Measurements from ENCODE around the gene ACOX3.
A peak's percentile ranks its signal among the peaks of the same experiment; 100 is the strongest.

The ACOX3 gene

DNA sequence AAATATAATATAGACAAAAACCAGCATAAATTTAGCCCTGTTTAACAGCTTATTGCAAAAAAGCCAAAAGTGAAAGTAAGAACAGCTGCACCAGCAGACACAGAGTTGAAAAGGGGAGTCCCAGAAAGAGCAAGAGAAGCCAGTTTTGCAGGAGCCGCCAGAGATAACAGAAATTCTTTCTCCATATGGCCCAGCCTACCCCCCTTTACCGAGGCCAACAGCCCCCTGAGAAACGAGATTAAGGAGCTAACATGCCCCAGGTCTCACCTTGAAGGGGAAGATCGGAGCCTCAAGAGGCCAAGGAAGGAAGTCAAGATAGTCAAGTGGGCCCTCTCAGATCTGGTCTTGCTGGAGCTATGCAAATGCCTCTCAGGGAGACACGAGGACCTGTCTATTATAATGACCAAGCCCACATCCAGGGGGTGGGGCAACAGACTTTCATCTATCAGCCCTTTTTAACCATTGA is 4.8 kb downstream of the ACOX3 start:
- TF ChIP-seq, protein P1, sequence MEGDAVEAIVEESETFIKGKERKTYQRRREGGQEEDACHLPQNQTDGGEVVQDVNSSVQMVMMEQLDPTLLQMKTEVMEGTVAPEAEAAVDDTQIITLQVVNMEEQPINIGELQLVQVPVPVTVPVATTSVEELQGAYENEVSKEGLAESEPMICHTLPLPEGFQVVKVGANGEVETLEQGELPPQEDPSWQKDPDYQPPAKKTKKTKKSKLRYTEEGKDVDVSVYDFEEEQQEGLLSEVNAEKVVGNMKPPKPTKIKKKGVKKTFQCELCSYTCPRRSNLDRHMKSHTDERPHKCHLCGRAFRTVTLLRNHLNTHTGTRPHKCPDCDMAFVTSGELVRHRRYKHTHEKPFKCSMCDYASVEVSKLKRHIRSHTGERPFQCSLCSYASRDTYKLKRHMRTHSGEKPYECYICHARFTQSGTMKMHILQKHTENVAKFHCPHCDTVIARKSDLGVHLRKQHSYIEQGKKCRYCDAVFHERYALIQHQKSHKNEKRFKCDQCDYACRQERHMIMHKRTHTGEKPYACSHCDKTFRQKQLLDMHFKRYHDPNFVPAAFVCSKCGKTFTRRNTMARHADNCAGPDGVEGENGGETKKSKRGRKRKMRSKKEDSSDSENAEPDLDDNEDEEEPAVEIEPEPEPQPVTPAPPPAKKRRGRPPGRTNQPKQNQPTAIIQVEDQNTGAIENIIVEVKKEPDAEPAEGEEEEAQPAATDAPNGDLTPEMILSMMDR (IDR thresholded peaks at IDR 0.05; ENCODE audit: extremely low read depth, insufficient read depth, missing control alignments) = no peak
- in situ Hi-C loops (cut with MboI; ENCODE audit: low pct_unique_long_range_greater_than_20kb, low sequenced_read_pairs, unreplicated experiment) = no loop called here
- DNase-seq (ENCODE audit: low spot score) = peak; percentile 65

DNA sequence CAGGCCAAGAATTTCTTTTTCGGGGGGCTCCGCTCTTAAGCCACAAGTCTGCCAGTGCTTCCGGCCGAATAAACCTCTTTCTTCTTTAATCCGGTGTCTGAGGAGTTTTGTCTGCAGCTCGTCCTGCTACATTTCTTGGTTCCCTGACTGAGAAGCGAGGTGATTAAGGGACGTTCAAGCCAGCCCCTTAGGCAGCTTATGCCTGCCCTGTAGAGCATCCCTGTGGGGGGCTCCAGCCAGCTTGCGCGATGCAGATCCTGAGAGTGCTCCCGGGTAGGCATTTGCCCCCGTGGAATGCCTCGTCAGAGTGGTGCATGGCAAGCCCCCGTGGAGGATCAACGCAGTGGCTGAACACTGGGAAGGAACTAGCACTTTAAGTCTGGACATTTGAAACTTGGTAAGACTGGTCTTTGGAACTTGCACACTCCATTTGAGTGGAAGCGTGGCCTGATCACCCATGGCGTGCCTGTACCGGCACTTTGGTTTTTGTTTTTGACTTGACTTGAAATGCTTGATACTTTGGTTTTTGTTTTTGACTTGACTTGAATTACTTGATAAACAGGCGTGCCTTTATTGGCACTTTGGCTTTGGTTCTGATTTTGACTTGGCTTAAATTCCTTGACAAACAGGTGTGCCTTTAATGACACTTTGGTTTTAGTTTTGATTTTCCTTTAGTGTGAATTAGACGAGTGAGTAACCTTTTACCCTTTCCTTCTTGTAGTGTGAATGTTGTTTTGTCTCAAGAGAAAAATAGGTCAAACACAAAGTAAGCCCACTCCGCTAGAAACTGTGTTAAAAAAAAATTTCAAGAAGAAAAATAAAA is 6.1 kb downstream of the ACOX3 start:
- TF ChIP-seq, protein P1 (IDR thresholded peaks at IDR 0.05; ENCODE audit: extremely low read depth, insufficient read depth, missing control alignments) = no peak
- no peak for DNase-seq (ENCODE audit: low spot score)
- in situ Hi-C loops (cut with MboI; ENCODE audit: low pct_unique_long_range_greater_than_20kb, low sequenced_read_pairs, unreplicated experiment) = no loop called here

DNA sequence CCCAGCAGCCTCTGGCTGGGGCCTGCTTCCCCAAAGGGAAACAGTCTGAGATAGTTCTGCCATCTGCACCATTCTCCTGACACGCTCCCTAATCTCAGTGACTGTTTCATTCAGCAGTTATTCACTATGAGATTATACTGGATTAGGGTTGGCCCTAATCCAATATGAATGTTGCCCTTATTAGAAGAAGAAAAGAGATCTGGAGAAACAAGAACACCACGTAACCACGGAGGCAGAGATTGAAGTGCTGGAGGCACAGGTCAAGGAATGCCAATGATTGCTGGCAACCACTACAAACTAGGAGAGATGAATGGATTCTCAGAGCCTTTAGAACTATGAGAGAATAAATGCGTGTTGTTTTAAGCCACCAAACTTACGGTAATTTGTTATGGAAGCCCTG is 7.4 kb downstream of the ACOX3 start:
- DNase-seq (ENCODE audit: low spot score) = no peak
- in situ Hi-C loops (cut with MboI; ENCODE audit: low pct_unique_long_range_greater_than_20kb, low sequenced_read_pairs, unreplicated experiment) = no loop called here
- TF ChIP-seq, protein P1 (IDR thresholded peaks at IDR 0.05; ENCODE audit: extremely low read depth, insufficient read depth, missing control alignments) = no peak

DNA sequence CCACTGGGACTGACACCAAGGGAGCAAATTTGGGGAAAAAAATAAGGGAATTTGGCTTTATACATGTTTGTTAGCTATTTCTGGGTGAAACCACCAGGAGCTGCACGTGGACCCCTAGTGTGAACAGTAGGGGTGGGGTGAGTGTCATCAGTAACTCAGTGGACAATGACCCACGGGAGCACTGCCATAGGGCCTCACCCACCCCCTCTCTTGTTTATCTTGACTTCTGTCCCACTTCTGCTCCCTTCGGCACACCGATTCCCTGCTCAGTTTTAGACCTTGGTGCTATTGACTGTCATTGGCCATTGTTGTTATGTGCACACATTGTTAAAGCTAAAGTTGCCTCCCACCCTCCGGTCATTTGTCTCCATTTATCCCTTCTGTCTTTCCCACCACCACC is 9.0 kb downstream of the ACOX3 start:
- TF ChIP-seq, protein P1 (IDR thresholded peaks at IDR 0.05; ENCODE audit: extremely low read depth, insufficient read depth, missing control alignments) = no peak
- DNase-seq (ENCODE audit: low spot score) = no peak
- in situ Hi-C loops (cut with MboI; ENCODE audit: low pct_unique_long_range_greater_than_20kb, low sequenced_read_pairs, unreplicated experiment) = no loop called here

DNA sequence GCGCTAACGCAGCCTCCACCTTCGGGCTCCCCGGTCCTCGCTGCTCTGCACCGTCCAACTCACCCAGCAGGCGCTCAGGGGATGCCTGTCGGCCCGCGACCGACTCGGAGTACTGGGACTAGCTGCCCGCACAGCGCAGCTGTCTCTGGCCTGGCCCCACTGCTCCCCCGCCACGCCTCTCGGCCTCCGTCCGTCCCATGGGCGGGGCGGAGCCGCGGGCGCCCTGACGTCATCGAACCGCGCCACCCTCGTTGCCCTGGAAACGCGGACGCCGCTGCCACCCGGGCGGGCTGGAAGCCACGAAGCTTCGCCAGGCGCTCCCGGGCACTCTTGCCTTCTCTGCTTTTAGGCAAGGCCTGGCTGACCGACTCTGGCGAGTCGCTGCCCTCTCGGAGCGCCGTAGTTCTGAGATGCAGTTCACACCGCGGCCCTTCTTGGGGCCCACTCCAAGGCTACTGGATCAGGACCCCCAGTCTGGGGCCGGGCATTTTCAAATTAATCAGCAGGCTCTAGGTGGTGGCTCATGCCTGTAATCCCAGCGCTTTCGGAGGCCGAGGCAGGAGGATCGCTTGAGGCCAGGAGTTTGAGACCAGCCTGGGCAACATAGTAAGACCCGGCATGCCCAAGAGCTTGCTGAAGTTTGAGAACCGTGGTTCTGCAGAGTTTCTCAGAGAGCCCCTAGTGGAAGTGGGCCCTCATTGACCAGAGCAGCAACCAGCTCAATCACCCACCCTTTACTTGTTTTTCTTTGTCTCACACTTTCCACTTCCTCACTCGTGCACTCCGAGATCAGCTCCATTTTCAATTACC is 12.0 kb downstream of the ACOX3 start:
- TF ChIP-seq, protein P1 (IDR thresholded peaks at IDR 0.05; ENCODE audit: extremely low read depth, insufficient read depth, missing control alignments) = peak; percentile 19
- peak; percentile 94 for DNase-seq (ENCODE audit: low spot score)
- in situ Hi-C loops (cut with MboI; ENCODE audit: low pct_unique_long_range_greater_than_20kb, low sequenced_read_pairs, unreplicated experiment) = no loop called here

DNA sequence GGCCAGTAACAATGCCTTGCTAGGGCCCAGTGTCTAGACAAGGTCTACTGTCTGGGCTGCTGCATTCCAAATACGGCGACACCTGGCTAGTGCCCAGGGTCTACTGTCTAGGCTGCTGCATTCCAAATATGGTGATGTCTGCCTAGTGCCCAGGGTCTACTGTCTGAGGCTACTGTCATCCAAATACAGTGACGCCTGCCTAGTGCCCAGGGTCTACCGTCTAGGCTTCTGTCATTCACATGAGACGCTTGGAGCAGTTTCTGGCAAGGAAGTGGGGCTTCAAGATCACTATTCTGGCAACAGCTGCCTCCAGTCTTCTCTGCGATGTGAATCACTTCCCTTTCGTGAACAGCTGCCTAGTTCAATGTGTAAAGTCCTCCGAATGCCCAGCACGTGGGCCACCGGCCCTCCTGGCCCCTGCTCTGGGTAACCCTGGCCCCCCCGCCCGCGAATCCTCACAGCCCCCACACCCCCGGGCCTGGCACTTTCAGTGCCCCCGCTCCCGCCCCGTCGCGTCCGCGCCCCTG is 12.7 kb downstream of the ACOX3 start:
- in situ Hi-C loops (cut with MboI; ENCODE audit: low pct_unique_long_range_greater_than_20kb, low sequenced_read_pairs, unreplicated experiment) = no loop called here
- peak; percentile 60 for DNase-seq (ENCODE audit: low spot score)
- TF ChIP-seq, protein P1 (IDR thresholded peaks at IDR 0.05; ENCODE audit: extremely low read depth, insufficient read depth, missing control alignments) = no peak

All from GM13977 (cell line).